HepG2 (cell line): ENCODE data around the gene GATAD2B. TPM values are rescaled to one million over a fixed set of nuclear protein-coding genes. Genes with fewer than 3 reads are reported as not detected.
"Not testable (repeated sequence)": the region's sequence is repeated elsewhere in the genome, so short reads cannot be mapped to it uniquely, and the experiment has no call there.

Experiments
- ATAC-seq: fragments of 200-7000 bp; cut with Tn5 transposase; 3 replicates; pipeline ENCODE4 v1.9.1; 2020; ENCODE audit warnings: mild to moderate bottlenecking, moderate library complexity
- BruUV-seq: library from RNA; stranded (reverse); fragments of 400-500 nt; replicated peaks from 2 replicates; lab custom pipeline; 2021; lab: Mats Ljungman, UMichigan
- CTCF ChIA-PET: fragments of 300-600 bp; formaldehyde crosslinking; extraction: SDS; loops from one replicate; lab custom pipeline; 2021; ENCODE audit warnings: low total read pairs, inconsistent platforms, low intra/inter-chr PET ratio; lab: Yijun Ruan, JAX
- POLR2A ChIA-PET: fragments of 350-600 bp; sonication (Branson Sonifier 250); formaldehyde crosslinking; loops from one replicate; lab custom pipeline; 2020; ENCODE audit warnings: antibody characterized with exemption, inconsistent platforms; lab: Yijun Ruan, JAX
- DNase-seq: peaks from one replicate; pipeline ENCODE4 v3.0.0-alpha.2; 2015; ENCODE audit warnings: low spot score
- FAIRE-seq: peaks from 3 replicates; lab custom pipeline; 2011; peaks lifted over from hg19 to GRCh38; lab: Jason Lieb, UNC
- H2AFZ ChIP-seq: one replicate; pipeline ENCODE4 v1.6.1; 2011; ENCODE audit warnings: low read length, inconsistent platforms
- H3K27ac ChIP-seq: fragments of 300-600 bp; 3 replicates; pipeline ENCODE4 v1.8.0; 2011; ENCODE audit warnings: mixed run types, mild to moderate bottlenecking, mixed read lengths, low read length, inconsistent platforms; ENCODE audit not compliant: insufficient read depth; ENCODE audit errors: extremely low read length
- H3K27me3 ChIP-seq, 2 experiments: fragments of 200-600 bp in 1 of 2; 2 replicates in 1 of 2; 3 replicates in 1 of 2; pipeline versions ENCODE4 v1.6.0 to v1.8.0; 2011; ENCODE audit warnings: low read length in 2 of 2, mild to moderate bottlenecking in 2 of 2, moderate library complexity in 2 of 2, inconsistent platforms in 1 of 2; ENCODE audit not compliant: insufficient read depth in 2 of 2, control insufficient read depth in 1 of 2
- H3K36me3 ChIP-seq, 2 experiments: fragments of 200-600 bp in 1 of 2; replicated peaks in 1 of 2; 2 replicates in 1 of 2; 3 replicates in 1 of 2; pipeline versions ENCODE4 v1.5.1 to v1.8.0; 2011; ENCODE audit warnings: low read length in 2 of 2, inconsistent platforms in 1 of 2; ENCODE audit not compliant: insufficient read depth in 2 of 2, control insufficient read depth in 1 of 2
- H3K4me1 ChIP-seq: 2 replicates; pipeline ENCODE4 v1.5.1; 2012; ENCODE audit warnings: low read length, inconsistent platforms; ENCODE audit not compliant: insufficient read depth
- H3K4me2 ChIP-seq: 2 replicates; pipeline ENCODE4 v1.6.0; 2011; ENCODE audit warnings: low read depth, low read length, inconsistent platforms
- H3K4me3 ChIP-seq, 3 experiments: fragments of 200-600 bp in 1 of 3; sonication (generic), shearing (Covaris generic) in 1 of 3; replicated peaks in 1 of 3; 2 replicates each; pipeline ENCODE4 v1.5.1; 2011 to 2016; ENCODE audit warnings: low read length in 3 of 3, inconsistent platforms in 2 of 3, low read depth in 2 of 3, mild to moderate bottlenecking in 2 of 3, control low read depth in 1 of 3, mixed read lengths in 1 of 3; ENCODE audit not compliant: insufficient read depth in 1 of 3
- H3K79me2 ChIP-seq: one replicate; pipeline ENCODE4 v1.6.1; 2011; ENCODE audit warnings: low read length, inconsistent platforms; ENCODE audit not compliant: insufficient read depth
- H3K9ac ChIP-seq: 2 replicates; pipeline ENCODE4 v1.6.0; 2011; ENCODE audit warnings: mild to moderate bottlenecking, low read depth, low read length, inconsistent platforms; ENCODE audit not compliant: insufficient read depth
- H3K9me3 ChIP-seq: 2 replicates; pipeline ENCODE4 v1.5.1; 2012; ENCODE audit warnings: mild to moderate bottlenecking, low read length
- H4K20me1 ChIP-seq: 2 replicates; pipeline ENCODE4 v1.6.0; 2011; ENCODE audit warnings: inconsistent platforms, mild to moderate bottlenecking, low read length, moderate library complexity; ENCODE audit not compliant: insufficient read depth
- ATM ChIP-seq: fragments of 450-650 bp; IDR thresholded peaks from 2 replicates; pipeline ENCODE4 v1.7.1; 2017; ENCODE audit warnings: mild to moderate bottlenecking, borderline replicate concordance
- DPF2 ChIP-seq: sonication (generic); formaldehyde crosslinking; IDR thresholded peaks from 2 replicates; pipeline ENCODE4 v1.4.0; 2020; ENCODE audit warnings: mild to moderate bottlenecking, low read depth, missing genetic modification reagents, borderline replicate concordance
- EZH2 ChIP-seq: conservative IDR thresholded peaks from 2 replicates; pipeline ENCODE4 v1.6.1; 2012; ENCODE audit warnings: mild to moderate bottlenecking, low read depth, low read length, moderate library complexity
- SCMH1 ChIP-seq: sonication (generic); formaldehyde crosslinking; IDR thresholded peaks from 2 replicates; pipeline ENCODE4 v1.9.0; 2021; ENCODE audit warnings: missing genetic modification reagents, mild to moderate bottlenecking, borderline replicate concordance
- ZFY ChIP-seq: sonication (generic); formaldehyde crosslinking; IDR thresholded peaks from 2 replicates; pipeline ENCODE4 v1.4.0; 2020; ENCODE audit warnings: missing genetic modification reagents
- WGBS: methylation state at CpG from one replicate; pipeline ENCODE4 v1.1.6; 2017; ENCODE audit warnings: low lambda C conversion rate; 5-methylcytosine and 5-hydroxymethylcytosine counted together
- in situ Hi-C: cut with HindIII; loops from 2 replicates; pipeline ENCODE4 v1.10.0; 2017; ENCODE audit warnings: low pct_unique_long_range_greater_than_20kb; ENCODE audit not compliant: extremely low pct_ligation_motif_present
- intact Hi-C: fragments of 100-400 bp; cut with micrococcal nuclease; formaldehyde crosslinking; loops from one replicate; pipeline ENCODE4 v1.10.0; 2022; ENCODE audit not compliant: unreplicated experiment
- polyA plus RNA-seq, 8 experiments: library from polyadenylated mRNA; depleted of rRNA in 3 of 8; stranded (reverse) in 7 of 8; unstranded in 1 of 8; fragments of >200 nt; fragmentation: Illumina TruSeq in 4 of 8; extraction: Trizol in 4 of 8; gene quantifications; 2 replicates each; pipeline versions ENCODE4 v1.2.1 to v1.2.3, GENCODE V29; 2011 to 2016; ENCODE audit warnings: low read depth in 4 of 8, missing spikeins in 1 of 8, mixed read lengths in 1 of 8; ENCODE audit not compliant: insufficient read depth in 1 of 8
- total RNA-seq, 5 experiments: library from RNA; depleted of rRNA; stranded (reverse); fragments of >200 nt; fragmentation: Illumina TruSeq; extraction: Trizol; gene quantifications; 2 replicates each; pipeline ENCODE4 v1.2.3, GENCODE V29; 2016; ENCODE audit warnings: low read depth in 1 of 5
- TF ChIP-seq, protein P1 (sequence below): IDR thresholded peaks from 2 replicates; pipeline ENCODE4 v1.6.1; 2012; ENCODE audit warnings: low read depth, low read length, improper control_type of control experiment

The GATAD2B gene
- total and polyA plus RNA-seq, 2 of the 13 experiments (the other 11 are each of a cell fraction or from before 2014, with no cell fraction given) = 3.2 to 5.2 TPM

- TF ChIP-seq EZH2 (no peak), ZFY (no peak), SCMH1 (CRISPR knock-in tag) (no peak), DPF2 (no peak), ATM (no peak)
- TF ChIP-seq, protein P1, sequence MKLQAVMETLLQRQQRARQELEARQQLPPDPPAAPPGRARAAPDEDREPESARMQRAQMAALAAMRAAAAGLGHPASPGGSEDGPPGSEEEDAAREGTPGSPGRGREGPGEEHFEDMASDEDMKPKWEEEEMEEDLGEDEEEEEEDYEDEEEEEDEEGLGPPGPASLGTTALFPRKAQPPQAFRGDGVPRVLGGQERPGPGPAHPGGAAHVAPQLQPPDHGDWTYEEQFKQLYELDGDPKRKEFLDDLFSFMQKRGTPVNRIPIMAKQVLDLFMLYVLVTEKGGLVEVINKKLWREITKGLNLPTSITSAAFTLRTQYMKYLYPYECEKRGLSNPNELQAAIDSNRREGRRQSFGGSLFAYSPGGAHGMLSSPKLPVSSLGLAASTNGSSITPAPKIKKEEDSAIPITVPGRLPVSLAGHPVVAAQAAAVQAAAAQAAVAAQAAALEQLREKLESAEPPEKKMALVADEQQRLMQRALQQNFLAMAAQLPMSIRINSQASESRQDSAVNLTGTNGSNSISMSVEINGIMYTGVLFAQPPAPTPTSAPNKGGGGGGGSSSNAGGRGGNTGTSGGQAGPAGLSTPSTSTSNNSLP = no peak
Observed at GRCh38 chr1:153912349-153912748, 10.4 kb downstream of the GATAD2B start (continued).

GRCh38 chr1:153910560-153910959, 12.2 kb downstream of the GATAD2B start:
- H3K79me2 ChIP-seq = peaks cover 65% of the 10 kb centered on the region
- H3K9me3 ChIP-seq, ATAC-seq, BruUV-seq, CTCF ChIA-PET, H3K4me2 ChIP-seq, in situ Hi-C loops, DNase-seq, H3K27ac ChIP-seq, H3K4me3 ChIP-seq, H2AFZ ChIP-seq, FAIRE-seq, POLR2A ChIA-PET, H3K9ac ChIP-seq, H3K27me3 ChIP-seq, H3K36me3 ChIP-seq: not testable (repeated sequence)
- H4K20me1 ChIP-seq = peaks cover 14% of the 10 kb centered on the region; the same call in 1 of the 2 replicates
- 94% methylated on average over 6 of the region's 6 CpGs for WGBS
- peaks cover 18% of the 10 kb centered on the region for H3K4me1 ChIP-seq
- intact Hi-C loops = loop anchor here (10.0 kb wide), 1 partner anchor 86 kb away; no protein-coding TSS in a partner anchor
